D721Med (cell line): ENCODE data around the gene TNS1.

Experiments used
- DNase-seq: peaks from one replicate; pipeline ENCODE4 v3.0.0; 2011; ENCODE audit warnings: low spot score; ENCODE audit not compliant: insufficient read length
- FAIRE-seq: peaks from 2 replicates; lab custom pipeline; 2011; peaks lifted over from hg19 to GRCh38; lab: Jason Lieb, UNC
- TF ChIP-seq, protein P1 (sequence below): IDR thresholded peaks from 2 replicates; pipeline ENCODE4 v1.5.1; 2012; ENCODE audit warnings: mild to moderate bottlenecking, control low read depth; ENCODE audit not compliant: insufficient read depth; ENCODE audit errors: missing control alignments

Gene TNS1

DNA sequence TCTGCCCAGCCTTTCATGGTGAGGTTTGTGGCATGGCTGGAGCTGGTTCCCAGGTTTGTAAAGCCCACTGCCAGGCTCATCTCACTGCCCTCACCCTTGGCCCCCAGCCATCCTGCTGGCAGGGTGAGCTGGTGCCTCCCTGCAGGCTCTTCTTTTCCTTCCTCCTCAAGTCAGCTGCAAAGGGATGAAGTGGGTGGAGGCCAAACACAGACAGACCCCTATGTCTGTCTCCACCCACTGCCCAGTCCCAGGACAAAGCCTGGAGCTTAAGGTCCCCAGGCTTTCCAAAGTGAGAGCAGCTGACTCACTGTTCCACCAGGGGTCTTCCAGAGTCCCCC lies 92.0 kb downstream of the TNS1 start:
- DNase-seq, result no peak
- TF ChIP-seq, protein P1, sequence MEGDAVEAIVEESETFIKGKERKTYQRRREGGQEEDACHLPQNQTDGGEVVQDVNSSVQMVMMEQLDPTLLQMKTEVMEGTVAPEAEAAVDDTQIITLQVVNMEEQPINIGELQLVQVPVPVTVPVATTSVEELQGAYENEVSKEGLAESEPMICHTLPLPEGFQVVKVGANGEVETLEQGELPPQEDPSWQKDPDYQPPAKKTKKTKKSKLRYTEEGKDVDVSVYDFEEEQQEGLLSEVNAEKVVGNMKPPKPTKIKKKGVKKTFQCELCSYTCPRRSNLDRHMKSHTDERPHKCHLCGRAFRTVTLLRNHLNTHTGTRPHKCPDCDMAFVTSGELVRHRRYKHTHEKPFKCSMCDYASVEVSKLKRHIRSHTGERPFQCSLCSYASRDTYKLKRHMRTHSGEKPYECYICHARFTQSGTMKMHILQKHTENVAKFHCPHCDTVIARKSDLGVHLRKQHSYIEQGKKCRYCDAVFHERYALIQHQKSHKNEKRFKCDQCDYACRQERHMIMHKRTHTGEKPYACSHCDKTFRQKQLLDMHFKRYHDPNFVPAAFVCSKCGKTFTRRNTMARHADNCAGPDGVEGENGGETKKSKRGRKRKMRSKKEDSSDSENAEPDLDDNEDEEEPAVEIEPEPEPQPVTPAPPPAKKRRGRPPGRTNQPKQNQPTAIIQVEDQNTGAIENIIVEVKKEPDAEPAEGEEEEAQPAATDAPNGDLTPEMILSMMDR, result no peak
- no peak for FAIRE-seq

DNA sequence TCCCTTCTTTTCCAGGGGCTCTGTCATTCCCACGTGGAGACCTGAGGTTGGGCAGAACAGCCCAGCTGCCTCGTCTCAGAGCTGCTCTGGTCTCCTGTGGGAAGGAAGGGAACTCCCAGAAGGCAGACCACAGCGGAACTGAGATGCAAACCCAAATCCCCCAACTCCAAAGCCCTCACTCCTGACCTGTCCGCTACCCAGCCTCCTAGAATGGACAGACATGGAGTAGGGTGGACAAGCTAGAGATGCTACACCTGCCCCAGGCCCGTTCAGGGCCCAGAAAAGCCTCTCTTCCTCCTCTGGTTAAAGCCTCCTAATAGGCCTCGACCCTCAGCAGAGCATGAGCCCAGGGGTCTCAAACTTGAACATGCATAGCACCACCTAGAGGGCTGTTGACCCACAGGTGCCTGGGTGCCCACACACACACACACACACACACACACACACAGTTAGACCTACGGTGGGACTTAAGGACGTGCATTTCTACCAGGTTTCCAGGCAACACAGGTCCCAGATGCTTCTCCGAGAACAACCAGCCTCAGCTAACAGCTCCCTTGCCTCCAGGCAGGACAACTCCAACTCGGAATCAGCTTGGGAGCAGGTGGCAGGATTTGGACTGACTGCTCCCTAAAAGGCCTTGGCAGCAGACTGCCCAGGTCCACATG lies 93.5 kb downstream of the TNS1 start:
- TF ChIP-seq, protein P1, result no peak
- no peak for DNase-seq
- no peak for FAIRE-seq

DNA sequence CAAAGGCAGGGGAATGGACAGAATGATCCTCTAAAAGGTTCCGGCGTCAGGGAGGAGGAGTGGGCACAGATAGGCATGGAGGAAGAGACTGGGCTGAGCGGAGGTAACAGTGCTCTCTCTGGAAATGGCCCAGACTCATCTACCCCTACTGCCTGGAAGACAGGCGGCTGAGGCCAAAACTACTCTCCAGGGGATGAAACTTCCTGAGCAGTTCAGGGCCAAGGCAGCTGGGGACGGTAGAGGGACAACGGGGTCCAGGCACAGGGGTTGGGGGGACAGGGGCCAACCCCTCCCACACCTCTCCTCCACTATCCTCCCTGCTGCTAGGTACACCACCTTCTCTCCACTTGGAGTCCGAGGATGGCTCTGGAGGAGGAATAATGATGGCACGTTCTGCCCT lies 94.3 kb downstream of the TNS1 start:
- TF ChIP-seq, protein P1, result no peak
- DNase-seq (no peak), FAIRE-seq (no peak)

DNA sequence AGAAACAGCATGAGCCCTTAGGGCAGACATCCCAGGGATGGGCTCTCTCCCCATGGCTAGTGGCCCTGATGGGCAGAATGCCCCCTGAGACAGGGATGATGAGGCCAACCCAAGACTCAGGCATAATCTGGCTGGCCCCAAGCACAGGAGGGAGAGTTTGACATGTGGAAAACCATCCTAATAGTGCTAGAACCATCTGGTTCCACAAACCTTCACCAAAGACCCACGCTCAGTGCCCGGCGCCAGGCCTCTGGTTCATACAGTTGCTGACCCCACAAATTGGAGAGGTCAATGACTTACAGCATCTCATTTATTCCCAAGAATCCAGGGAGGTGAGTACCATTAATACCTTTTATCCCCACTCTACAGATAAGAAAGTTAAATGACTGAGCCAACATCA lies 95.5 kb downstream of the TNS1 start:
- TF ChIP-seq, protein P1, result no peak
- FAIRE-seq (no peak), DNase-seq (no peak)

DNA sequence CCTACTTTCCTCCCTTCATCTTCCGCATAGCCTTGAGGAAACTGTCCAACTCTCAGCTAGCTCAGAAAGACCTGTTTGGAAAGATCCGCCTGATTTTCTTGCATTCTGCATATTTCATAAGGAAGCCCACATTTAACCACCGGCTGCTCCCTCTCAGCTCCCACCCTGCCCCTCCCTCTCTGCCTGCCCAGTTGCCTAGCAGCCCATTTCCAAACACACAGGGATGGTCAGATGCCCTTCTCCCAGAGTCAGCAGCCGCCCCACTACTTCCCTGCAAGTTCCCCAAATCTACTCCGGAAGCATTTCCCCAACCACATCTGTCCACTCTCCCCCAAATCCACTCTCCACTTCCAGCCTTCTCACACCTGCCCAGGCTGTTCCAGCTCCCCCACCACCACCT lies 96.0 kb downstream of the TNS1 start:
- DNase-seq (no peak), FAIRE-seq (no peak)
- TF ChIP-seq, protein P1, result no peak

DNA sequence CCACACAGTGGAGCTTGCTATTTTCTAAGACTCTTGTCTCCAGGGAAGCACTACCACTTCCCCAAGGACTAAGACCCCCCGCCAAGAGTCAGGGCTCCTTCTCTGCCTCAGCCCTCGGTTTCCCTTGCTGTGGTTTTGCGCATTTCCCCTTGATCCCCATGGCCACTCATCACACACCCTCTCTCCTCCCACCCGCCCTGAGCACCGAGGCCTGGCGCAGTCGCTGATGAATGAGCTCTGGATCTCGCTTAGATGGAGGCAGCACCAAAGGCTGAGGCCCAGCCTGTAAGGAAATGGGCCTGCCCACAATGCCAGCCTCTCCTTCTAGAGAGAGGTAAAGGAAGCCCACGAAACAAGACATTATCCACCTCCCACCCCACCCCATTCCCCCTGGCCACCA lies 96.9 kb downstream of the TNS1 start:
- TF ChIP-seq, protein P1, result no peak
- DNase-seq (no peak), FAIRE-seq (no peak)

DNA sequence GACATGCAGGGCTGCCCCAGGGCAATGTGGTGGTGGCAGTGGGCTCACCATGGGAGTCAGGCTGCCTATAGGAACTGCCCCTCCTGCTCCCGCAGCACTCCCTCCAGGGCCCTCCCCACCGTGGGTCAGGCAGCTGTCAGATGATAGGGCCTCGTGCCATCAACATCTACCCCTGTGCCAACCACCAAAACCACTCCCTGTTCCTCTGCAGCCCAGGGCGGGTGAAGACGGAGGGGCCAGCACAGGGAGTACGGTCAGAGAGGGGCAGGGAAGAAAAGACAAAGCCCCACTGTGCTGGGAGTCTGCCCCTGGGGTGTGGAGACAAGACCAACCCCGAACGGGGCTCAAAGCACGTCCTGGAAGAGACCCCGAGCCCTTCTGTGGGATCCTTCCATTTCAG lies 97.4 kb downstream of the TNS1 start:
- TF ChIP-seq, protein P1, result no peak
- FAIRE-seq, result no peak
- DNase-seq, result no peak
